ENCODE data around the gene PCDH12.

GRCh38 chr5:141935538-141935937, 22.5 kb downstream of the PCDH12 start:
- TF ChIP-seq CTCF (IDR thresholded peaks at IDR 0.05): no peak
- no peak for TF ChIP-seq POLR2A (IDR thresholded peaks at IDR 0.05)

All from body of pancreas (tissue), 4 donors.